Fibroblast of skin of left biceps (primary cell): Measurements from ENCODE around the gene GNAZ.

Experiments used
- DNase-seq, 2 experiments: peaks; one replicate each; pipeline ENCODE4 v3.0.0-alpha.2; 2013; ENCODE audit warnings: low read depth in 2 of 2

GNAZ gene

GRCh38 chr22:23064381-23065068, 5.8 kb upstream of the GNAZ start:
- DNase-seq = no peak

GRCh38 chr22:23065069-23065451, 5.3 kb upstream of the GNAZ start:
- DNase-seq = no peak

GRCh38 chr22:23065495-23066122, 4.7 kb upstream of the GNAZ start:
- no peak for DNase-seq

DNA sequence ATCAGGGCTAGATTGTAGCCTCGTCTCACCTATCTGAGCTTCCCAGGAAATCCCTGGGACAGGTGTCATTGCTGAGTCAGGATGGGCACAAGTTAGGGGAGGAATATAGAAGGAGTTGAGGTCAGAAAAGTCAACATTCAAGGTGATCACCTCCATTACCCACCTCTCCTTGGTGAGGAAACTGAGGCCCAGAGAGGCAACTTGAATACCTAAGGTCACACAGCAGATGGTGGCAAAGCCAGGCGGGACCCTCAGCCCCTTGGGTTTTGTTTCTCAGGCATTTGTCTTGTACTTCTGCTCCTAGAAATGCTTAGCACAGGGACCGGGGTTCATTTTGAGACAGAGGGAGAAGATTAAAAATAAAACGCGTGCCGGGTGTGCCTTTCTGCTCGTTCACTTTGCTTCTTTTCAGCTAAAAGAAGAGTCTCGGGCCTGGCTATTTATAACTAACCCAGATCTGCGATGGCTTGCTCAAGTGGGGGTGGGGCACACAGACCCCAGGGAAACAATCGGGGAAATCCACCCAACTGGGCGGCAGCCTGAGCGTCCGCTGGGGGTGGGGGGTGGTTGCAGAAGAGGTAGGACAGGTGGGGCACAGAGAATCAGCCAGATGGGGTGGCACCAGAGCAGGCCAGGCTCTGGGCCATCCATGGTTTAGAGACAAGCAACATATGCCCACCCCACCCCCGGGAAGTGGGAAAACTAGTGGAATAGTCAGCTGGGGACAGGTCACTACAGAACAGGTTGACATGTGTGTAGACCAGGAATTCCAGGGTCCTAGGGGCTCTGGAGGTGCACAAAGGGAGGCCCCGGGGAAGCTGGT, 3.9 kb upstream of the GNAZ start:
- no peak for DNase-seq

GRCh38 chr22:23067023-23067650, 3.2 kb upstream of the GNAZ start:
- DNase-seq = no peak

DNA sequence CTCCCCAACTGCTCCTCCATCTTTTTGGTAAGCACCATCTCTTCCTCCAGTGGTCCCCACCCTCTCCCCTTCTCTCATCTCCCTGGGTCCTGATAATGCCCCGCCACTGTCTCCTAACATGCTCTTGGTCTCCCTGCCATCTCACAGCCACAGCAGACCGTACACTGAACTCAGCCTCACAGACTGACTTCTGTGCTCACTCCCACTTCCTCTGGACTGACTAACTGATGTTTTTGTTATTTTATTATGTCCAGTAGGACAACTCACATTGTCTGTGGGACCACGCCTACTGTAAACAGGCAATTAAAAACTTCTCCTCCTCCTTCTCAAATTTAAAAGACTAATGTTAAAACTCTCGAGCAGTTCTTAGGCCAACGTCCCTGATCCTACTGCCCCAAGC, 2.6 kb upstream of the GNAZ start:
- no peak for DNase-seq

- no peak for DNase-seq
These were observed 2.1 kb upstream of the GNAZ start for GRCh38 chr22:23068096-23068831.

- no peak for DNase-seq
These were observed 1.4 kb upstream of the GNAZ start for GRCh38 chr22:23068832-23069385.

- peak; percentile 72 to 76 for DNase-seq
These were observed 589 bp upstream of the GNAZ start for GRCh38 chr22:23069502-23070357.

GRCh38 chr22:23071230-23072076, 1.1 kb downstream of the GNAZ start:
- DNase-seq = no peak

GRCh38 chr22:23072077-23072910, 2.0 kb downstream of the GNAZ start:
- DNase-seq = peak; percentile 57 to 62

DNA sequence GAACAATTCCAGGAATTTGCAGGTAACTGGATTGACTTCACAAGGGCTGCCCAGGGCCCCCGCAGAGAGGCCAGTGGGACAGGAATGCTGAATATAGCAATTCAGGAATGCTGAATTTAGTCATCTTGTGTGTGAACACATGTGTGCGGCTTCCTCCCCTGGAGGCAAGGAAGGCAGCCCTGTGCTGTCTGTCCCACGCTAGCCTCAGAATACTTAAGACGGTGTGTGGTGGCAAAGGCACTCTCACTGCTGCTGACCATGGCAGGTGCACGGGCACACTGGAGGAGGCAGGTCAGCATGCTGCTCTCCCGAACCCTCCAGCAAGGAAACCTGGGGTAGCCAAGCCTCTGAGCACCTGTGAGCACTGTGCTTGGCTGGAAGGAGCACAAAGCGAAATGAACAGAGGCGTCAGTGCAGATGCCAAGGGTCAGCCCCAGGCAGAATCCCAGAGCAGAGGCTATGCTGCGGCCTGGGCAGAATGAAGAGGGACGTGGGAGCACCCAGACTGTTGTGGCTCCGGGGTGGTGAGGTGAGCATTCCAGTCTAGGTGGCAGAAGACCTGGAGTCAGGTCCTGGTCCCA, 2.7 kb downstream of the GNAZ start:
- peak; percentile 9 to 23 for DNase-seq

- no peak for DNase-seq
These were observed 3.4 kb downstream of the GNAZ start for GRCh38 chr22:23073526-23074229.

DNA sequence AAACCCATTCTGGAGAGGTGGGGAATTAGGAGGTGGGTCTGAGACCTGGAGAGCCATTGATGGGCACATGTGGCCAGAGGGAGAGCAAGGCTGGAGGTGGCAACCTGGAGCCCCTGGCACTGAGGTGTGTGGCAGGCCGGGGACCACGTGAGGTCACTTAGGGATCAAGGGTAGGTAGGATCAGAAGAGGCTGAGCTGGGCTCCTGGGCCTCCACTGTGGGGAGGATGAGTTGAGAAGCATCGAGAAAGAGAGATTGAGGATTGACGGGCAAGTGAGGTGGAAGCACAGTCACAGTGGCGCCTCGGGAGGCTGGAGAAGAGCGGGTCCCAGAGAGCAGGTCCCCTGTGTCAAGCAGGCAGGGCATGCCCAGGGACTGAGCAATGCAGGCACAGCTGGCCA, 4.1 kb downstream of the GNAZ start:
- DNase-seq = no peak

DNA sequence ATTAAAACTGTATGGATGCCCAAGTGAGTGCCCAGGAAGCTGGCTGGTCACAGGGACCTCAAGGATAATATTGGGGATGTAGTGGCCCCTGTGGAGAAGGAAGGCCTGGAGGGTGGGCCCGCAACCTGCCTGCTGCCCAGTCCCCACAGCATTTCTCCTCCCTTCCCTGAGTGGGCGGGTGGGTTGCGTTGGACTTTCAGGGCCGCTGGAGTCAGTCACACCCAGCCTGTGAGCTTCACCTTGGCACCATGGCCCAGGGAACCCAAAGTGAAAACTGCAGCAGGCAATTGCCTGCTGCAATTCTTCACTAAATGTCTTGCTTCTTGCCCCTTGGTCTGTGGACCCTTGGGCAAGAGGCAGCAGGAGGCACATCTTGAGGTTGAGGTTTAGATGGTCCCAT, 4.7 kb downstream of the GNAZ start:
- no peak for DNase-seq

DNA sequence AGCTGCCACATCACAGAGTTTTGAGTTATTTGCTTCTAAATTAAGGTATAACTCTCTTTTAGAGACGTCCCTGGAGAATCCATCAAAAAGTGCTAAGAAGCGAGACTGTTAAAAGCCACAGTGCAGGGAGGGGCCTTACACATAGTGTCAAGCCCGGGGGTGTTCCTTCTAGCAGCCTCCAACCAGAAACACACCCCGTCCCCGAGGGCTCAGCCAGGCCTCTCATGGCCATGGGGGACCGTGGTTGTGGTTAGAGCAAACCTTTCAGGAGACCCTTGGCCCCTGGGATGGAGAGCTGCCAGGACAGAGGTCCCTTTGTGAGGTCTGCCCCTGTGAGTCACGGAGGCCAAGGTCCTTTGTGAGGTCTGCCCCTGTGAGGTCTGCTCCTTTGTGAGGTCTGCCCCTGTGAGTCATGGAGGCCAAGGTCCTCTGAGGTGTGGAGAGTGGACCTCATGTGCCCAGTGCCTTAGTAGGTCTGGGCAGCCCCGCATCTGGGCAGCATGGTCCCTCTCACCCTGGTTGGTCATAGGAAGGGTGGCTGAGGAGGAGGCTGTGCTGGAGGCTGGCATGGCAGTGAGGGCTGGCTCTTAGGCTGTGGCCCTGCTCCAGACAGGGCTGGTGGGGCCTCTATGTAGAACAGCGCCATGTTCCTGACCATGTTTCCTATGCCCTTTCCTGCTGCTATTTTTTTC, 5.4 kb downstream of the GNAZ start:
- no peak for DNase-seq
